Inferior parietal cortex (tissue), 1 donor: ENCODE results near the gene ZNF423.

Source experiments
- DNase-seq: peaks from one replicate; pipeline ENCODE4 v3.0.0-alpha.2; 2016; ENCODE audit errors: extremely low spot score

The ZNF423 gene

GRCh38 chr16:49474741-49475140 is 381.2 kb downstream of the ZNF423 start:
- no peak for DNase-seq

DNA sequence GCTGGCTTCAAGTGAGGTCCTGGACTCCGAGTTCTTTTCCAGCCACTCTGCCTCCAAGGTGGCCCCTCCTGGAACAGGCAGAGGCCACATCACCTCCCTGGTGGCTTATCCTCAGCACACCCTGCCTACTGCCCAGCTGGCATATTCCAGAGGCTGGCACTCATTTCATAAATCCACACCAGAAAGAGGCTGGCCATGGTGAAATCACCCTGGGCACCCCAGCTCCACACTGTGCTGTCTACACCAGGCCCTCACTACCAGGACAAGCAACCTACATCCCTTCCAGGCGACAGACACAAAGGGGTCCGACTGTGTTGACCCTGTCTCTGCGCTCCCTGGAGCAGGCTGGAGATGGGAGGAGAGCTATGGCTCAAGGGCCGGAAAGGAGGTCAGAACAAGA is 382.1 kb downstream of the ZNF423 start:
- no peak for DNase-seq

GRCh38 chr16:49473131-49473530 is 382.8 kb downstream of the ZNF423 start:
- no peak for DNase-seq

DNA sequence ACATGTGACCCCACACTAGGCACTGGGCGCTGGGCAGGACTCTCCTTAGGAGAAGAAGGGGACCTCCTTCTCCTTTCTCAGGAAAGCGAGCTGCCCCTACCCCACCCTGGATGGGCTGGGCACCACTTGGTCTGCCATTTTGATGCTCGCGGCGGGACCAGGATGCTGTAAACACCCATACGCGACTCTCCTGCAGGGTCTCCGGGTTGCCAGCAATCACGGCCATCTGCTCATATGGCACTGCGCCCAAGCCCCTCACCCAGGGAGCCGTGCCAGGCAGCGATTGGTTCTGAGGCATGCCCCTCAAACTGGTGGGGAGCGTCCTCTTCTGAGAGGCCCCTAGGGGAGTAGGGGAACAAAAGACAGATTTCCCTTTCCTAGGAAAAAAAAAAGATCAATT is 383.3 kb downstream of the ZNF423 start:
- DNase-seq = no peak

- DNase-seq = no peak
Measured at GRCh38 chr16:49471038-49471727, 384.7 kb downstream of the ZNF423 start.

DNA sequence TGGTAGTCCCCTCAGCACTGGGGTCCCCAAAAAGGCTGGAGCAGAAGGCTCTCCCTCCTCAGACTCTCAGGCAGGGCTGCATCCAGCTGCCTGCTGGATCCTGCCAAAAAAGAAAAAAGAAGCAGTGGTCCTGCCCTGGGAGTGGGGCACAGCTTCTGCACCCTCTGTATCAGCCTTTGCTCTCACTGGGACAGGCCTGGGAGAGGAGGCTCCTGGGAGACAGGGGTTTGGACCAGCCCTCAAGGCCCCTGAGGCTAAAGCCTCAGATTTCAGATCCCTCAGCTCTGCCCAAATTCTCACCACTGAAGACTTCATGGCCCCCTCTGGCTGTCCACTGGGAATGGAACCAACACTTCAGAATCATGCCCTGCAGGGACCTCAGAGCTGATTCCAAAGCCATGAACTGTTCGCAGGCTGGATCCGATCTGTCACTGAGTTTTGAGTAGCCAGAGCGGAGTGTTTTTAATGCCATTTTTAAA is 385.4 kb downstream of the ZNF423 start:
- DNase-seq = no peak

DNA sequence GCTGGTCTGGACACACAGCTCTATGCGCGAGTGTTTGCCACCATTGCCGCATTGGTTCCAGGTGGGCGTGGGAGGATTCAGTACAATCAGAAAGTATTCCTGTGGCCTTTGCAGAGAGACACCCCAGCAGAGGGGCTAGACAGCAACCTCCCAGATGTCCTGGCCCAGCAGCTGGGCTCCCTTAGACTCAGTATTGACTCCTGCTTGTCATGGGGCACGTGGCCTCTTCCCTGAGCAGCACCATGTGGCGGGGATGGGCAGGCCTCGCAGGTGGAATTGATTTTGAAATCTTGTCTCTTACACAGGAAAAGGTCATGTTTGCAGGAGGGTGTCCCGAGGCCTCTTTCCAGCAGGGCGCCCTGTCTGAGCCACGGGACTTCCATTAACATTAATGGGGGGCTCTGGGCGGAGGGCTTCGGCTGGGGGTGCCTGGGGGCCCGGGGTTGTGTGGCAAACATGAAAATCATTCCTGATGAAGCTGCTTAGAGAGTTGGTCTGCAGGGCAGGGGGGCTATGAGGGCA is 385.9 kb downstream of the ZNF423 start:
- no peak for DNase-seq

DNA sequence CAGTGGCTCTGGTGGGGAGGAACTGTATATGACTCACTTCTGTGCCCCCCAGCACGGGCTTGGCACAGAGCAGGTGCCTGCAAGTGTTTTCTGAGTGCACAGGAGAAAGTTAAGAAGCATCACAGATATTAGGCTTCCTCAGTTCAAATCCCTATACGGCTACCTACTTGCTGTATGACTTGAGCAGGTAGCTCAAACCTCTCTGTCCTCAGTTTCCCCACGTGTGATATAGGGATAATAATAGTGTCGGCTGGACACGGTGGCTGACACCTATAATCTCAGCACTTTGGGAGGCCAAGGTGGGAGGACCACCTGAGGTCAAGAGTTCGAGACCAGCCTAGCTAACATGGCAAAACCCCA is 386.6 kb downstream of the ZNF423 start:
- DNase-seq = no peak

DNA sequence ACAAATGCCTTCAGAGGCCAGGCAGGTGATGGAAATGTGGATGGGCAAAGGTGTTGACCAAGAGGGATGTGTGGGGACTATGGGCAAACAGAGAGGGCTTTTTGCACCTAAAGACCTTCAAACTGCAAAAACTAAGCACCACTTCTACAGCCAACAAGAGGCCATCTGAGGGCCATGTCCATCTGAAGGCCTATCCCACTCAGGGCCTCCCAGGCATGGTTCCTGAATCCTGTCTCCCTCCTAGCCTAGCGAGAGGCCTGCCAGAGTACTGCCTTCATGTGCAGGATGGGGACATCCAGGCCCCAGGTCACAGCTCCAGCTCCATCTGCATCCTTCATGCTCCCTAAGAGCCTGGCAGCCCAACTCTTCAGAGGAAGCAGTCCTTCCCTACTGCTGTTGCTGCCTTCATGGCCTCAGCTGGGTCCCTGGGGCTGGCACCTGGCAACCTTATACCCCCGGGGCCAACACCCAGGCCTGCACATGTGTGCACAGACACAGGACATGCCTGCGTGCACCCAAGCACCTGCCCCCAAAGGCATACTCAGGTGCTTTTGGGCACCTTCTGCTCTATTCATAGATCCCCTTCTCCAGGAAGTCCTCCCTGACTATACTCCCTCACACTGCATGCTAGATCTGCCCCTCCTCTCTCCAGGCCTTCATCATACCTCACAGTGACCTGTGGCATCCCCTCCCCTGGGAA is 387.2 kb downstream of the ZNF423 start:
- no peak for DNase-seq

- DNase-seq = no peak
Measured at GRCh38 chr16:49467540-49468372, 388.2 kb downstream of the ZNF423 start.

GRCh38 chr16:49466881-49467280 is 389.0 kb downstream of the ZNF423 start:
- DNase-seq = no peak

- no peak for DNase-seq
Measured at GRCh38 chr16:49466529-49466831, 389.4 kb downstream of the ZNF423 start.

GRCh38 chr16:49465661-49466528 is 390.0 kb downstream of the ZNF423 start:
- no peak for DNase-seq

- no peak for DNase-seq
Measured at GRCh38 chr16:49464877-49465504, 390.9 kb downstream of the ZNF423 start.

GRCh38 chr16:49464093-49464492 is 391.8 kb downstream of the ZNF423 start:
- no peak for DNase-seq

DNA sequence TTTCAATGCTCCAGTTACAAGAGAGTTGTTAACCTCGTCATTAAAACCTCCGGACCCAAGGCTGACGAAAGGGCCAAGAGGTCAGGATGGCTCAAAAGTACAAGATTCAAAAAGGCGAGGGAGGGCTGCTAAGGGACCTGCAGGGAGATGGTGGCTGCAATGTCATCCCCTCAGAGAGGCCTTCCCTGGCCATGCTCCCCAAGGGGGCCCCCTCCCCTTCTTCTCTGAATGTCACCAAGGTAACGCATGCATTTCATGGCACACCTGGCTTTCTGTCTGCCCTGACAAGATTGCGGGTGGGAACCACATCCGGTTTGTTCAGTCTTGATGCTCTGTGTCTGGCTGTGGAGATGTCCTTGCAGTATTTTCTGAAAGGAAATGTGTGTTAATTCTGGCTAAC is 392.4 kb downstream of the ZNF423 start:
- no peak for DNase-seq

GRCh38 chr16:49462989-49463371 is 392.9 kb downstream of the ZNF423 start:
- no peak for DNase-seq

- no peak for DNase-seq
Measured at GRCh38 chr16:49462362-49462988, 393.4 kb downstream of the ZNF423 start.

DNA sequence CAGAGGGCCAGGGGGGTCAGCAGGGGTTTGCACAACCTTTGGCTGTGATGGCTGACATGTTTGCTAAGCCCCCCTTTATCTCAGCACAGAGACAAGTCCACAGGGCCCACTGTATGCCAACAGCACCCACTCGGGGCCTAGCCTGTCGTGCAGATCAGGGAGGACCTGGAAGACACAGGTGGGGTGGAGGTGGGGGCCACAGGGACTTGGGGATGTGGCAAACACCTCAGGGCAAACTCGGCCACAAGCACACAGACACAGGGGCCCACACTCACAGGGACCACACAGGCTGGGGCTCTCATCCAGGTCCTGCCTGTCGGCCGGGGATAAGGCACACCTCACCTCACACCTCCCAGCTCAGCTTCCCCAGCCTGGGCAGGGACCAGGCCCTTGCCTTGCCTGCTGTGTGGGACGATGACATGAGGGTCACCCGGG is 394.4 kb downstream of the ZNF423 start:
- no peak for DNase-seq

GRCh38 chr16:49460786-49461470 is 395.0 kb downstream of the ZNF423 start:
- no peak for DNase-seq
